H9 (cell line): ENCODE measurements around the gene CTXN1. TPM values are rescaled to one million over a fixed set of nuclear protein-coding genes. Genes with fewer than 3 reads are reported as not detected.
A peak's percentile ranks its signal among the peaks of the same experiment; 100 is the strongest.

Experiments
- DNase-seq: peaks from one replicate; pipeline ENCODE4 v3.0.0-alpha.2; 2017
- H2AFZ ChIP-seq: one replicate; pipeline ENCODE4 v1.6.1; 2013; ENCODE audit warnings: mild to moderate bottlenecking, low read length, control low read depth, moderate library complexity
- H2AK5ac ChIP-seq: 2 replicates; pipeline ENCODE4 v1.6.1; 2013; ENCODE audit warnings: low read length, control low read depth, mixed read lengths; ENCODE audit not compliant: insufficient read length
- H2BK120ac ChIP-seq: one replicate; pipeline ENCODE4 v1.6.1; 2013; ENCODE audit warnings: low read depth, mild to moderate bottlenecking, low read length, control low read depth, inconsistent platforms; ENCODE audit not compliant: poor library complexity, severe bottlenecking
- H2BK12ac ChIP-seq: 2 replicates; pipeline ENCODE4 v1.6.1; 2013; ENCODE audit warnings: low read length, control low read depth, mixed read lengths, low read depth; ENCODE audit not compliant: insufficient read length
- H2BK15ac ChIP-seq: 2 replicates; pipeline ENCODE4 v1.6.1; 2013; ENCODE audit warnings: low read depth, low read length, control low read depth
- H2BK20ac ChIP-seq: one replicate; pipeline ENCODE4 v1.6.1; 2013; ENCODE audit warnings: low read depth, mild to moderate bottlenecking, low read length, control low read depth, inconsistent platforms; ENCODE audit not compliant: poor library complexity, severe bottlenecking
- H2BK5ac ChIP-seq: 2 replicates; pipeline ENCODE4 v1.6.1; 2013; ENCODE audit warnings: low read length, control low read depth, mixed read lengths; ENCODE audit not compliant: insufficient read length
- H3K14ac ChIP-seq: 2 replicates; pipeline ENCODE4 v1.6.1; 2013; ENCODE audit warnings: low read length, control low read depth; ENCODE audit not compliant: insufficient read depth
- H3K18ac ChIP-seq: 2 replicates; pipeline ENCODE4 v1.6.1; 2013; ENCODE audit warnings: low read depth, mild to moderate bottlenecking, mixed read lengths, low read length, control low read depth; ENCODE audit not compliant: insufficient read length
- H3K23ac ChIP-seq: 2 replicates; pipeline ENCODE4 v1.6.1; 2013; ENCODE audit warnings: low read length, control low read depth, mixed read lengths, low read depth; ENCODE audit not compliant: insufficient read length
- H3K23me2 ChIP-seq: 2 replicates; pipeline ENCODE4 v1.6.1; 2013; ENCODE audit warnings: low read depth, mild to moderate bottlenecking, mixed read lengths, low read length, control low read depth; ENCODE audit not compliant: insufficient read length, poor library complexity, severe bottlenecking
- H3K27ac ChIP-seq: 2 replicates; pipeline ENCODE4 v1.5.1; 2013; ENCODE audit warnings: low read length, control low read depth, mixed read lengths, low read depth; ENCODE audit not compliant: insufficient read length
- H3K27me3 ChIP-seq: 2 replicates; pipeline ENCODE4 v1.6.1; 2013; ENCODE audit warnings: low read length, control low read depth, inconsistent platforms; ENCODE audit not compliant: insufficient read depth
- H3K4ac ChIP-seq: 2 replicates; pipeline ENCODE4 v1.6.1; 2013; ENCODE audit warnings: low read depth, mild to moderate bottlenecking, control low read depth, inconsistent platforms, low read length, moderate library complexity
- H3K4me1 ChIP-seq: 2 replicates; pipeline ENCODE4 v1.6.1; 2013; ENCODE audit warnings: low read length, control low read depth, inconsistent platforms; ENCODE audit not compliant: insufficient read depth
- H3K4me2 ChIP-seq: 2 replicates; pipeline ENCODE4 v1.6.1; 2013; ENCODE audit warnings: low read length, control low read depth, mixed read lengths; ENCODE audit not compliant: insufficient read length, insufficient read depth
- H3K56ac ChIP-seq: 2 replicates; pipeline ENCODE4 v1.6.1; 2013; ENCODE audit warnings: low read depth, mild to moderate bottlenecking, mixed read lengths, low read length, control low read depth; ENCODE audit not compliant: insufficient read length
- H3K79me1 ChIP-seq: 2 replicates; pipeline ENCODE4 v1.6.1; 2013; ENCODE audit warnings: low read depth, mild to moderate bottlenecking, moderate library complexity, low read length, control low read depth, inconsistent platforms; ENCODE audit not compliant: insufficient read depth, poor library complexity, severe bottlenecking
- H3K79me2 ChIP-seq: 2 replicates; pipeline ENCODE4 v1.6.1; 2013; ENCODE audit warnings: low read length, control low read depth, inconsistent platforms; ENCODE audit not compliant: insufficient read depth
- H3K9ac ChIP-seq: 2 replicates; pipeline ENCODE4 v1.6.1; 2013; ENCODE audit warnings: low read length, control low read depth, mixed read lengths; ENCODE audit not compliant: insufficient read length; ENCODE audit errors: extremely low read depth
- H3K9me3 ChIP-seq: one replicate; pipeline ENCODE4 v1.6.1; 2013; ENCODE audit warnings: low read depth, low read length, inconsistent platforms; ENCODE audit not compliant: control insufficient read depth
- H3T11ph ChIP-seq: one replicate; pipeline ENCODE4 v1.6.1; 2013; ENCODE audit warnings: mild to moderate bottlenecking, low read length, control low read depth, inconsistent platforms
- H4K20me1 ChIP-seq: one replicate; pipeline ENCODE4 v1.6.1; 2013; ENCODE audit not compliant: control insufficient read depth, insufficient read length, insufficient read depth
- H4K5ac ChIP-seq: 2 replicates; pipeline ENCODE4 v1.6.1; 2013; ENCODE audit warnings: low read depth, mild to moderate bottlenecking, mixed read lengths, low read length, control low read depth; ENCODE audit not compliant: insufficient read length
- H4K8ac ChIP-seq: replicated peaks from 2 replicates; pipeline ENCODE4 v1.6.1; 2013; ENCODE audit warnings: low read length, control low read depth, mixed read lengths, low read depth; ENCODE audit not compliant: insufficient read length
- H4K91ac ChIP-seq: 2 replicates; pipeline ENCODE4 v1.6.1; 2013; ENCODE audit warnings: low read depth, mild to moderate bottlenecking, moderate library complexity, mixed read lengths, low read length, control low read depth; ENCODE audit not compliant: insufficient read length
- H3K27ac Mint-ChIP-seq, 3 experiments: 2 replicates in 2 of 3; 3 replicates in 1 of 3; pipeline ENCODE4 v1.8.0; 2020 to 2021; ENCODE audit warnings: mixed read lengths in 3 of 3, mild to moderate bottlenecking in 1 of 3, moderate library complexity in 1 of 3
- H3K27me3 Mint-ChIP-seq: 2 replicates; pipeline ENCODE4 v1.8.0; 2021; ENCODE audit warnings: low read depth, mild to moderate bottlenecking, moderate library complexity, mixed read lengths
- H3K36me3 Mint-ChIP-seq, 3 experiments: 2 replicates in 2 of 3; 3 replicates in 1 of 3; pipeline ENCODE4 v1.8.0; 2020 to 2021; ENCODE audit warnings: low read depth in 3 of 3, mixed read lengths in 3 of 3; ENCODE audit not compliant: insufficient read depth in 1 of 3
- H3K4me1 Mint-ChIP-seq, 2 experiments: 2 replicates each; pipeline ENCODE4 v1.8.0; 2020; ENCODE audit warnings: mixed read lengths in 2 of 2
- H3K4me3 Mint-ChIP-seq, 2 experiments: 2 replicates in 1 of 2; 3 replicates in 1 of 2; pipeline ENCODE4 v1.8.0; 2020 to 2021; ENCODE audit warnings: mild to moderate bottlenecking in 2 of 2, mixed read lengths in 2 of 2, moderate library complexity in 1 of 2
- H3K9me3 Mint-ChIP-seq, 2 experiments: 2 replicates in 1 of 2; 3 replicates in 1 of 2; pipeline ENCODE4 v1.8.0; 2020; ENCODE audit warnings: mild to moderate bottlenecking in 2 of 2, mixed read lengths in 2 of 2, moderate library complexity in 1 of 2
- WGBS: extraction: QIAGEN DNeasy Blood & Tissue Kit; methylation state at CpG from one replicate; pipeline ENCODE4 v1.1.7; 2013; ENCODE audit warnings: missing lambda C conversion rate, low lambda C conversion rate, mixed read lengths; ENCODE audit not compliant: insufficient read length; ENCODE audit errors: extremely low coverage; 5-methylcytosine and 5-hydroxymethylcytosine counted together
- total RNA-seq: library from RNA; stranded (reverse); gene quantifications from 2 replicates; pipeline ENCODE4 v1.2.1, GENCODE V29; 2021
- TF ChIP-seq, protein P1 (sequence below): fragments of 200-600 bp; sonication (generic); conservative IDR thresholded peaks from 3 replicates; pipeline ENCODE4 v1.8.0; 2021; ENCODE audit warnings: antibody characterized with exemption, mild to moderate bottlenecking

CTXN1 gene
- total RNA-seq, 1 experiment from 2014 or later, result 22.7 TPM

DNA sequence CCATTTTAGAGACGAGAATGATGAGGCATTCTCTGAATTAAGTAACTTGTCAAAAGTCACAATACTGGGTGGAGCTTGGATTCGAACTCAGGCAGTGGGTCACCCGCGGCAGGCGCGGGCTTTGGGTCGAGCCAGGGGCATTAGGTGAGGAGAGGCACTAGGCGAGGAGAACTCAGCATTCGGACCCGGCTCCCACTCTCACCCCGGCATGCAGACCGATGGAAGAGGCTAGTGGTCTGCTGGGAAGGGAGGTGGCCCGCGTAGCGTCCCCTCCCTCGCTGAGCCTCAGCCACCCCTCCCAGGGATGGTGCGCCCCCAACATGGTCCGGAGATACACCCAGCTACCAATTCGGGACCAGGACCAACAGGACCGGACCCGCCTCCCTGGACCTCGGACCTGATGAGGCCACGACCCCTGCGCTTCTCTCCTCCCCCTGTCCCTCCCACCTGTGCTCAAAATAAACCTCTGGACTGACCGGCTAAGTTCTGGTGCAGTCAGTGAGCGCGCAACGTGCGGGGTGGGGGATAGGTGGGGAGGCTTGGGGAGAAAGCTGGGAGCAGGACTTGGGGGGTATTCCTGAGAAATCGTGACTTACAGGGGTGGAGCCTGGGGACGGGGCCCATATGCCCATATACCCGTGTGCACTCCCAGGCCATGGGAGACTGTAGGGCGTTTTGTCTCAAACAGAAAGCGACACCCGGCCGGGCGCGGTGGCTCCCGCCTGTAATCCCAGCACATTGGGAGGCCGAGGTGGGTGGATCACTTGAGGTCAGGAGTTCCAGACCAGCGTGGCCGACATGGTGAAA lies 7.1 kb downstream of the CTXN1 start:
- Histone ChIP-seq H3K23ac (no peak overlapping the region), H4K20me1 (no peaks in the 10 kb centered on the region), H3K9me3 (no peaks in the 10 kb centered on the region), H3K23me2 (peaks cover 17% of the 10 kb centered on the region), H3K56ac (no peak overlapping the region), H3K27me3 (peaks cover 16% of the 10 kb centered on the region; the same call in 1 of the 2 replicates), H2BK20ac (no peak overlapping the region), H3K18ac (no peak overlapping the region), H4K8ac (no peak overlapping the region), H4K91ac (no peak overlapping the region), H3K4me1 (no peaks in the 10 kb centered on the region), H2BK120ac (no peak overlapping the region), H4K5ac (no peak overlapping the region), H2AFZ (no peak overlapping the region), H2BK12ac (no peak overlapping the region), H3K4me2 (peak overlapping the region; percentile 74), H3K79me2 (no peaks in the 10 kb centered on the region), H3K4ac (no peak overlapping the region), H2AK5ac (no peak overlapping the region), H2BK5ac (no peak overlapping the region), H3K9ac (no peak overlapping the region), H3T11ph (no peak overlapping the region), H2BK15ac (no peak overlapping the region), H3K27ac (no peak overlapping the region), H3K79me1 (no peaks in the 10 kb centered on the region), H3K14ac (no peak overlapping the region)
- TF ChIP-seq, protein P1, sequence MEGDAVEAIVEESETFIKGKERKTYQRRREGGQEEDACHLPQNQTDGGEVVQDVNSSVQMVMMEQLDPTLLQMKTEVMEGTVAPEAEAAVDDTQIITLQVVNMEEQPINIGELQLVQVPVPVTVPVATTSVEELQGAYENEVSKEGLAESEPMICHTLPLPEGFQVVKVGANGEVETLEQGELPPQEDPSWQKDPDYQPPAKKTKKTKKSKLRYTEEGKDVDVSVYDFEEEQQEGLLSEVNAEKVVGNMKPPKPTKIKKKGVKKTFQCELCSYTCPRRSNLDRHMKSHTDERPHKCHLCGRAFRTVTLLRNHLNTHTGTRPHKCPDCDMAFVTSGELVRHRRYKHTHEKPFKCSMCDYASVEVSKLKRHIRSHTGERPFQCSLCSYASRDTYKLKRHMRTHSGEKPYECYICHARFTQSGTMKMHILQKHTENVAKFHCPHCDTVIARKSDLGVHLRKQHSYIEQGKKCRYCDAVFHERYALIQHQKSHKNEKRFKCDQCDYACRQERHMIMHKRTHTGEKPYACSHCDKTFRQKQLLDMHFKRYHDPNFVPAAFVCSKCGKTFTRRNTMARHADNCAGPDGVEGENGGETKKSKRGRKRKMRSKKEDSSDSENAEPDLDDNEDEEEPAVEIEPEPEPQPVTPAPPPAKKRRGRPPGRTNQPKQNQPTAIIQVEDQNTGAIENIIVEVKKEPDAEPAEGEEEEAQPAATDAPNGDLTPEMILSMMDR, result no peak
- H3K36me3 Mint-ChIP-seq, result peaks cover 7 to 12% (median 9%) of the 10 kb centered on the region in 3 experiments; a peak in 5 of 7 replicates
- no peak for DNase-seq
- no peak overlapping the region for H3K27ac Mint-ChIP-seq
- peaks cover 53% of the 10 kb centered on the region for H3K27me3 Mint-ChIP-seq
- H3K4me1 Mint-ChIP-seq, result peaks cover 20 to 27% of the 10 kb centered on the region in 2 experiments
- H3K9me3 Mint-ChIP-seq, result no peaks in the 10 kb centered on the region; a peak in 1 of 5 replicates
- H3K4me3 Mint-ChIP-seq, result peak overlapping the region in 1 of 2 experiments; percentile 84; a peak in 4 of 5 replicates
- no CpG with 5 or more reads among the region's 42 CpGs for WGBS
